GM19467 (cell line): ENCODE measurements around the gene CST9.

ENCODE experiments used
- ATAC-seq: cut with Tn5 transposase; IDR thresholded peaks from one replicate; pipeline ENCODE4 v1.9.1; 2021; ENCODE audit warnings: mild to moderate bottlenecking, moderate library complexity; ENCODE audit not compliant: unreplicated experiment

CST9 gene

DNA sequence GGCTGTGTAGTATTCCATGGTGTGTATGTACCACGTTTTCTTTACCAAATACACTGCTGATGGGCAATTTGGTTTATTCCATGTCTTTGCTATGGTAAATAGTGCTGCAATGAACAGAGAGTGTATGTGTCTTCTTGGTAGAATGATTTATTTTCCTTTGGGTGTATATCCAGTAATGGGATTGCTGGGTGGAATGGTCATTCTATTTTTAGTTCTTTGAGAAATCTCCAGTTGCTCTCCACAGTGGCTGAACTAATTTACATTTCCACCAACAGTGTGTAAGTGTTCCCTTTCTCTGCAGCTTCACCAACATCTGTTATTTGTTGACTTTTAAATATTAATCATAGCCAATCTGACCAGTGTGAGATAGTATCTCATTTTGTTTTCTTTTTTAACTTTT lies 51.3 kb downstream of the CST9 start:
- ATAC-seq = no peak
